HG03175 (cell line): ENCODE results near the gene ATXN1L.
"Not testable (repeated sequence)": the region's sequence is repeated elsewhere in the genome, so short reads cannot be mapped to it uniquely, and the experiment has no call there.

ENCODE experiments used
- ATAC-seq: cut with Tn5 transposase; IDR thresholded peaks from one replicate; pipeline ENCODE4 v1.9.1; 2021; ENCODE audit warnings: mild to moderate bottlenecking, moderate library complexity; ENCODE audit not compliant: unreplicated experiment

ATXN1L gene

GRCh38 chr16:71885261-71885650 lies 39.5 kb downstream of the ATXN1L start:
- ATAC-seq, result no peak

GRCh38 chr16:71889147-71889546 lies 43.4 kb downstream of the ATXN1L start:
- no peak for ATAC-seq

GRCh38 chr16:71893888-71894228 lies 48.1 kb downstream of the ATXN1L start:
- no peak for ATAC-seq

DNA sequence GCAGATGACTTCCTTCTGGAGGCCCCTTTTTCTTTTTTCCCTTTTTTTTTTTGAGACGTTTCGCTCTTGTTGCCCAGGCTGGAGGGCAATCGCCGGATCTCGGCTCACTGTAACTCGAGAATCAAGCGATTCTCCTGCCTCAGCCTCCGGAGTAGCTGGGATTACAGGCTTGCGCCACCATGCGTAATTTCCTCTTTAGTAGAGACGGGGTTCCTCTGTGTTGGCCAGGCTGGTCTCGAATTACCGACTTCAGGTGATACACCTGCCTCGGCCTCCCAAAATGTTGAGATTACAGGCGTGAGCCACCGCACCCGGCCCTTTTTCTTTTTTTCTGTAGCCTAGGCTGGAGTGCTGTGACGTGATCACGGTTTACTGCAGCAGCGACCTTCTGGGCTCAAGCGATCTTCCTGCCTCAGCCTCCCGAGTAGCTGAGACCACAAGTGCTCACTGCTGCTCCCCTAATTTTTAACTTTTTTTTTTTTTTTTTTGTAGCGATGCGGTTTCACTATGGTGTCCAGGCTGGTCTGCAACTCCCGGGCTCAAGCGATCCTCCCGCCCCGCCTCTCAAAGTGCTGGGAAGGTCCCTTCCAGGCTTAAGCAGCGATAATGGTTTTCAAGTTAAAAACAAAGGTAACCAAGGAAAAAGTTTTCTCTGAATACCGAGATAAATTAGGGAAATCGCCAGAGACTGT lies 48.6 kb downstream of the ATXN1L start:
- ATAC-seq, result peak; percentile 16

DNA sequence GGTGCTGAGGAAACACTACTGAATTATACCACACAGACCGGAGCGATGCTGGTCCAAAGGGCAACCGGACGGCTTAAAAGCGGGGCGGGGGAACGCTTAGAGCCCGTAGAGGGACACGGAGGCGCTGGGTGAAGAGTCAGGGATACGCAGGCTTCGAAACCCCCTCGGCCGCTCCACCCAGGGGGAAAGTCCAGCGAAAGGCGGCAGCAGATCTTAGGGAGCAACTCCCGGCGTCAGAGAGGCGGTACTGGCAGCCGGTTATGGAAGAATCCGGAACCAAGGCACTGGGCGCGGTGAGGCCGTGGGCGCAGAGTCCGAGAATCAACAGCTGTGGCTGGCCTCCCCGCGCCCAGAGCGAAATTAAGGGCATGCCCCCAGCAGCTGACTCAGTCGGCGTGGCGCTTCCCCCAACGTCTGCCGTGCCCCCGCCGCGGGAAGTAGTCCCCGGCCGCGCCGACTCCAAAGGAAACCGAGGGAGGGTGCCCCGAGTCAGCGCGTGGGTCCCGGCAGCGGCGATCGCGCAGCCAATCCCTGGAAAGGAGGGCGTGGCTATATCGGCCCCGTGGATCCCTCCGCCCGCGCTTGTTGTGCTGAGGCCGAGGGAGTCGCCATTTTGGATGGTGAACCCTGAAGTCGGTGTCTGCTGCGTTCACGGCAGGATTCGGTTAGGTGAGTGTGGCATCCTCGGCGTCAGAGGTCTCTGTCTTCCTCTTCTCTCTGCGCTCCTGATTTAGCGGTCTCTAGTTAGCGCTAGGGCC lies 49.3 kb downstream of the ATXN1L start, which contains the start of gene IST1:
TSS of gene IST1 (plus strand) at position 611 of the 758 bp plus-strand sequence. CDS start 20,110 bp downstream, outside the sequence.
- peak; percentile 89 for ATAC-seq

- peak; percentile 21 for ATAC-seq
Observed at GRCh38 chr16:71895679-71896365, 50.0 kb downstream of the ATXN1L start.

GRCh38 chr16:71896764-71897368 lies 51.1 kb downstream of the ATXN1L start:
- ATAC-seq, result no peak

DNA sequence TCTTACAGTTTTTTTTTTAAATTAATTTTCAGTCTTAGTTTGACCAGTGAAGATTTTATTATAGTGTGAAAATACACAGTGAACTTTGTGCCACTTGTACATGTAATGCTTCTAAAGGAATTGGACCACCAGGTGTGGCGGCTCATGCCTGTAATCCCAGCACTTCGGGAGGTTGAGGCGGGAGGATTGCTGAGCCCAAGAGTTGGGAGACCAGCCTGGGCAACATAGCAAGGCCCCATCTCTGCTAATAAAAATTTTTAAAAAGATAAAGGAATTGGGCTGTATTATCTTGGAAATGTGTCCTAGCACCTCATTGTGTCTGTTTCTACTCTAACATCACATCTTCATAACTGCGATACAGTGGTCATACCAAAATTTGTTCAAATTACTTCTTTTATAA lies 53.4 kb downstream of the ATXN1L start:
- no peak for ATAC-seq

DNA sequence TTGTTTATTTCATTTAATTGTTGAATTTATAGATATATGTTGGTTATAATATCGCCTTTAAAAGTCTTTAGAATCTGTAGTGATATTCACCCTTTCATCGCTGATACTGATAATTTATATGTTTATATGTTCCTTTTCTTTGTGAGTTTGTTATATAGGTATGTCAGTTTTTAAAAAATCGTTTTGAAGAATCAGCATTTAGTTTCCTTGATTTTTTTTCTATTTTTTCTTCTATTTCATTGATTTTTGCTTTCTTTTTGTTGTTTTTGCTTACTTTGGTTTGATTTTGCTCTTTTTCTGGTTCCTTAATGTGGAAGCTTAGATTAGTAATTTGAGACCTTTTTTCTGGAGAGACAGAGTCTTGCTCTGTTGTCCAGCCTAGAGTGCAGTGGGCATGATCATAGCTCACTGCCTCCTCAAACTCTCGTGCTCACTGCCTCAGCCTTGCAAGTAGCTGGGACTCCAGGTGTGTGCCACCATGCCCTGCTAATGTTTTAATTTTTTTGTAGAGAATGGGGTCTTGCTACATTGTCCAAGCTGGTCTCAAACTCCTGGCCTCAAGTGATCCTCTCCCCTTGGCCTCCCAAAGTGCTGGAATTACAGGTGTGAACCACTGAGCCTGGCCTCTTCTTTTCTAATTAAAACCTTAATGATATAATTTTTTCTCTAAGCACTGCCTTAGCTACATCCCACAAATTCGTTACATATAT lies 57.0 kb downstream of the ATXN1L start:
- ATAC-seq, result no peak

DNA sequence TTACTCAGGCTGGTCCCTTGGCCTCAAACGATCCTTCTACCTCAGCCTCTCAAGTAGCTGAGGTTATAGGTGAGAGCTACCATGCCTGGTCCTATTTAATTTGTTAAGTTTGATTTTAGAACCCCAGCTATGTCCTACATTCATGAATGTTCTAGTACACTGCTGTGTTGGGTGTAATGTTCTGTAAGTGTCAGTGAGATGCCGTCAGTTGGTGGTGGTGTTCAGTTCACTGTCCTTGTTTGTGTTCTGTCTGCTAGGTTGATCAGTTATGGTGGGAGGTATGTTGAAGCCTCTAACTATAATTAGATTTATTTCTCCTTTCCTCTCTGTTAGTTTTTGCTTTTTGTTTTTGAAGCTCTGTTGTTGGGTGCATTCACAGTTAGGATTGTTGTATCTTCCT lies 57.8 kb downstream of the ATXN1L start:
- ATAC-seq, result no peak

- no peak for ATAC-seq
Observed at GRCh38 chr16:71904239-71904638, 58.5 kb downstream of the ATXN1L start.

DNA sequence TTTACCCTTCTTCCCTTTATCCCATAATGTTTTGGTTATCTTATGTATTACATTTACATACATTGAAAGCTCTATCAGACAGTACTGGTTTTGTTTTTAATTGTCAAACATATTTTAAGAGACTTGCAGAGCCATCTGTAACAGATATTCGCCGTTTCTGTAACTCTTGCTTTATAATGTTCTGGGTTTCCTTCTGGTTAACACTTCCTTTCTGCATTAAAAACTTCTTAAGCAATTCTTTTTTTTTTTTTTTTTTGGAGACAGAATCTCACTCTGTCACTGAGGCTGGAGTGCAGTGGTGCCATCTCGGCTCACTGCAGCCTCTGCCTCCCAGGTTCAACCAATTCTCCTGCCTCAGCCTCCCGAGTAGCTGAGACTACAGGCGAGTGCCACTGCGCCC lies 60.0 kb downstream of the ATXN1L start:
- ATAC-seq, result not testable (repeated sequence)
